Activated CD4-positive, alpha-beta T cell treated with anti-CD3 and anti-CD28 coated beads, Interleukin-2, amount 50 U/mL, for 48 hours (primary cell): ENCODE data around the gene KEL.

Experiments used
- DNase-seq, 2 experiments: peaks; one replicate each; pipeline ENCODE4 v3.0.0-alpha.2; 2020

Gene KEL

DNA sequence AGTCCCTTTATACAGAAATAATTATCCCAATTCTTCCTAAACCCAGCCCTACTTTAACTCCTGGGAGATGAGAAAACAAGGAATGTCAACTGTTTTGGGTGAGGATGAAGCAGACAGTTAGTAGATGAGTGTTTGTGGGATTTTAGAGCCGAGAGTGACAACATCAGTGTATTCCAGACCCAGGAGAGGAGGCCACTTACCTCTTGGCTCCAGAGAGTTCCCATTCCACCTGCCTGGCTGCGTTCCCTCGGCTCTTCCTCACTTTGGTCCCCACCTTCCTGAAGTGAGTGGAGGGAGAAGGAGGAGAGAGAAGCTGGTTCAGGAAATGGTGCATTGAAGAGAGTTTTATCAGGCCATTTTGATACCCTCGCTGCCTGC is 579 bp downstream of the KEL start:
- no peak for DNase-seq

GRCh38 chr7:142960955-142961512 is 1.1 kb downstream of the KEL start:
- DNase-seq: no peak

DNA sequence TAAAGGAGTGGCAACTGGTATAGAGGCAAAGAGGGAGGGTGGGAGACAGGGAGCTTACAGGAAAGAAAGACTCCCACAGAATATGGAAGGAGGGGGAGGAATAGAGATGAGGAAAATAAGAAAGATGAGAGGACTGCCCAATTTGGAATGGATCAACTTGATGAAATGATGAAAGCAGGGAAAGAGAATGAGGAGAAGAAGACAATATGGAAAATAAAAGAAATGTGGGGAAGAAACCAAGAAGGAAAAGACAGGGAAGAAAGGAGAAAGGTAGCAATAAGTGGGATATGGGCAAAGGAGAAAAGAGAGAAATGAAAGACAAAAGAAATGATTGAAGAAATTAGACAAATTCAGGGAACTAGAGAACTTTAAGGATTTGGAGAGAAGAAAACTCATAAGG is 3.0 kb downstream of the KEL start:
- no peak for DNase-seq

GRCh38 chr7:142957723-142958122 is 4.4 kb downstream of the KEL start:
- no peak for DNase-seq

DNA sequence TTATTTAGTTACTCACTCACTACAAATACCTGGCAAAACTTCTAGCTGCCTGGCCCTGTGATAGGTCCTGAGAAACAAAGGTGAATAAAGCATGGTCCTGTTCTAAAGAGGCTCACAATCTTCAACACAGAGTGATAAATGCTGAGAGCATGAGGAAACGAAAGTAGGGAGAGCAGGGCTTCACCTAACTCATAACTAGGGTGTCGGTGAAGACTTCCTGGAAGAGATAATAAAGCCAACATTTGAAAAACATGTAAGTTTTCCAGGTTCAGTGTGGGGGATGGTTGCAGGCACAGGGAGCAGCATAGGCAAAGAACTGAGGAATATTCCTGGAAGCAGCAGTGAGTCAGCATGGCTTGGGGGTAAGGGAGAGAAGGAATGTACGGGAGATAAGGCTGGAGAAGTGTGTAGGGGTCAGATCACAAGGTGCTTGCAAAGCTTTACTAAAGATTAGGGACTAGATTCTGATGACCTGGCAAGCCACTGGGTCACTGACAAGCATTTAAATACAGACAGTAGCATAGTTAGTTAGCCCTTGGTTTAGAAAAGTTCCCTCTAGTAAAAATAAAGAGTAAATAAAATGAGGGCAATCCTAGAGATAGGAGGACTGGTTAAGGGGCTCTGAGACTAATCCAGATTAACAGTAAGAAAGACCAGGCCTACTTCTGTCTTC is 5.1 kb downstream of the KEL start:
- no peak for DNase-seq

DNA sequence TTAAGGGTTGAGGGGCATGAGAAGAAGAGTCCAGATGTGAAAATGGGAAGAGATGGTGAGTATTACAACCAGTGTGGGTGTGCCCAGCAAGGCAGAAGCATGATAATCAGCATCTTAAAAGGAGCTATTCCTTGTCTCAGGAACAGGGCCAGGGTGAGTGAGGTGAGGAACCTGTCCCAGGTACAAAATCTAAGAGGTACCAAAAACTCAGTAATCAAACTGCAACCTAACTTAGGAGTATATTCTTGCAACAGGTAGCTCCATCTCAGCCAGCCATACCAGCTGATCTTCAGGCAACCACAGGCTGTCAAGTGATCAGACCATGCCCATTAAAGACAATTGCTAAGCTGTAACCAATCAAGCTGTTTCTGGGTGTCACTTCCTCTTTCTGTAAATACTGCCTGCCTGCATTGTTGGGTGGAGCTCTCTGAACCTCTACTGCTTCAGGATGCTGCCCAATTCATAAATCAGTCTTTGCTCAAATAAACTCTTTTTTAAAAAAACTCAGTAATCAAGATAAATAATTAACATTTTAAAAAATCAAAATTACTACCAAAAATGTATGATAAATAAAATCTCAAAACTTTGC is 7.4 kb downstream of the KEL start:
- no peak for DNase-seq

DNA sequence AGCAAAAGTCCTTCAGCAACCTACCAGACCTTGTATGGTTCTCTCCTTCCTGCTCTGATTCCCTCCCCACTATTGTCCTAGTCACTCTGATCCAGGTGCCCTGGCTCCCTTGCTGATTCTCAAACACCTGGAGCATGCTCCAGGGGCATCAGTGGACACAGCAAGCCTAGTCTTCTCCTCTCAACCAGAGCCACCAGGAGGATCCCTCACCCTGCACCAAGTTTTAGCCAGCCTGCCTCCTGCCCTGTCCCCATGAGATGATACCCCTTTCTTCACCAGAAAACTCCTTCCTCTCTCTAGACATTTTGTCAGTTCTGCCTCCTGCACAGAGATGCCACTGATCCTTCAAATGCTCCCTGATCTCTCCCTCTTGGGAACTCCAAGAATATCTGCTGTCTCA is 11.9 kb downstream of the KEL start:
- DNase-seq: no peak

DNA sequence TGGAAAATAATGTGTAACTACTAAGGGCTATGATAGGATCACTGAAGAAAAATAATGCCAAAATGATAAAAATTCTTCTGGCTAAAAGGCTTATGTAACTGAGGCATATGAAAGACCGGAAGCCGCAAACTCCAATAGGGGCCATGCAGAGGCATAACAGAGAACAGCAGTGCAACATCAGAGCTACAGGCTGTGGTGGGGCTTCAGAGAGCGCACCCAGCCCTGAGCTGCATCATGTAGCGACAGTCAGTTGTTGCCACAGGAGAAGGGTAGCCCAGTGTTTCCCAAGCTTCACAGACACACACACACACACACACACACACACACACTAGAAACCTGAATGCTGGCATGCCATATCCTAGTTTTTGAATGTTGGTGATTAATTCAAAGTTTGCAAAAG is 13.6 kb downstream of the KEL start:
- no peak for DNase-seq

DNA sequence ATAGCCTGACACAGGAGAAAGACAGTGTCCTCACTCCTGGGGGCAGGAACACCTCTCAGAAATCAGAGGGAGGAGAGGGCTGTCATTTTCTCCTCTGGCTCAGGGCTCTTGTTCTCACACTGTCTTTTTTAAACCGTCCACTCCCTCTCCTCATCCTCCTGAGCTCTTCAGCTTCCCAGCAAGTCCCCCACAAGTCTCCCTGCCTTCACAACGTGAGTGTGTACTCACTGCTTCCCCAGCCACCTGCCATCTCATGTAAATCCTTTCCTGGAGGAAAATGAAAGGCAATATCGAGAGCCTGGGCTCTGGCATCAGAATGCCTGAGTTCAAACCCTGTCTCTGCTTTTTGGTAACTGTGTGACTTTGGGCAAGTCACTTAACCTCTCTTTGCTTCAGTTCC is 17.2 kb downstream of the KEL start:
- no peak for DNase-seq

- DNase-seq: no peak
These were observed 18.4 kb downstream of the KEL start for GRCh38 chr7:142943706-142944268.

DNA sequence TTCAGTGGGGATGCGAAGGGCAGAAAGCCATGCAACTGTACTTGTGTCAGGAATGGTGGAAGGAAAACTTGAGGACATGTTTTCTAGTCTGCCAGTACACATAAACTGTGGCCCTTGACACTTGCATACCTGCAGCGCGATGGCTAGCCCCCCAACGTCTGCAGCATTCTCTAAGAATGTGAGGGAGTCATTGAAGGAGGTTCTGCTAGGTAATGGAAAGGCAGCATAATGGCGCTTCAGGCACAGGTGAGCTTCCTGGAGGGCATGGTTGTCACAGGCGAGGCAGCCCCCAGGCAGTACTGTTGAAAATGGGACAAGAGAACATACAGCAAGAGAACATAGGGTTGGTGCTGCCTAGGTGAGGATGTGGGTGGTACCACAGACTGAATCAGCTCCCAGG is 19.4 kb downstream of the KEL start:
- DNase-seq: no peak

- DNase-seq: no peak
These were observed 20.6 kb downstream of the KEL start for GRCh38 chr7:142941541-142941940.

DNA sequence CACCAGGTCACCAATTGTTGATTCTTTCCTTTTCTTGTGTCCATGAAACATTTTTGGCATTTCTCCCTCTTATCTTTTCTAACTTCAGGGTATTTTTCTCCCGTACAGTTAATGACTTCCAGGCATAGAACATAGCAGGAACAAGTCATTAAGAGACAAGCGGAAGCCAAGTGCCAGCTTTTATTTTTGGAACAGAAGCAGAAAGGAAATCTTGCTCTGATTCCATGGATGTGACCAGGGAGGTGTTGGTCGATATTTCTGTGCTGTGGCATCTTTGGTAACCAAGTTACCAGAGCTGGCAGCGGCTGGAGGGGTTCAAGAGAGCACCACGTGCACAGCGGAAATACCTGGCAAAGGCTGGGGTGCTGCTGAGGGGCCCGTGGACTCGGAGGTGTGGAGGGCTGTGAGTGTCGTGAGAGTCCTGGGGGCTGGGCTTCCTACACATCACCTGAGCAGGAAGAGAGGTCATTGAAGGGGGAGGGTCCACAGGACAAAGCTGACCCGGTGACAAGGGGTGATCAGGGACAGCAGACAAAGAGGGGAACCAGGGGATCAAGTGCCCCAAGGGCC is 21.1 kb downstream of the KEL start:
- no peak for DNase-seq

DNA sequence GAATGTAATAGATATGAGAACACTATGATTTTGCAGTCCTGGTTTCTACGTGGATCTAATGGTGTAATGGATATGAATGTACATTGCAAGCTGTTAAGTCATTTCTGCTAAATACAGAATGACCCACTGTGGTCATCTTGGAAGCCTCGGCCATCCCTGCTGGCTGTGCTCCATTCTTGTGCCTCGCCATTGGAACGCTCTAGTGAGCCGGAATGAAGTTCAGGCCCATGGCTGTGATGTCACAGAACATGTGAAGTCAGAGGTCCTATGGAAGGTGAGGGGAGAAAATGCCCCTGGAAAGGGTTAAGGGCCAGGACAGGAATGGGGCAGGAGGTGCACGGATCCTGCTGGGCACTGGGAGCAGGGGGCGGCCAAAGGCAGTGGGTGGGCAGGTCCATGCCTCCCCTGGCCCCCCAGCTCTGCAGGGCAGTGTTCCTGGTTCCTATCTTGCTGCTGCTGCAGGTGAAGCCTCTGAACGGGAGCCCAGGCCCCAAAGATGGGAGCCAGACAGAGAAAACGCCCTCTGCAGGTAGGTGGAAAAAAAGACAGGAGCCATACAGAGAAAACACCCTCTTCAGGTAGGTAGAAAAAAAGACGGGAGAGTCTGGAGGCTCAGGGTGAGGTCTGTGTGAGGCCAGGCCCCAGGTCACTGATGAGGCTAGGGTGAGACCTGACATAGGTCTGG is 22.8 kb downstream of the KEL start, which contains the start of gene LLCFC1:
Gene LLCFC1 (plus strand): TSS at position 259 of the 685 bp plus-strand sequence. CDS start 138 bp downstream, at position 397.
- peak; percentile 3 to 9 for DNase-seq

GRCh38 chr7:142938611-142939010 is 23.6 kb downstream of the KEL start:
- DNase-seq: no peak

DNA sequence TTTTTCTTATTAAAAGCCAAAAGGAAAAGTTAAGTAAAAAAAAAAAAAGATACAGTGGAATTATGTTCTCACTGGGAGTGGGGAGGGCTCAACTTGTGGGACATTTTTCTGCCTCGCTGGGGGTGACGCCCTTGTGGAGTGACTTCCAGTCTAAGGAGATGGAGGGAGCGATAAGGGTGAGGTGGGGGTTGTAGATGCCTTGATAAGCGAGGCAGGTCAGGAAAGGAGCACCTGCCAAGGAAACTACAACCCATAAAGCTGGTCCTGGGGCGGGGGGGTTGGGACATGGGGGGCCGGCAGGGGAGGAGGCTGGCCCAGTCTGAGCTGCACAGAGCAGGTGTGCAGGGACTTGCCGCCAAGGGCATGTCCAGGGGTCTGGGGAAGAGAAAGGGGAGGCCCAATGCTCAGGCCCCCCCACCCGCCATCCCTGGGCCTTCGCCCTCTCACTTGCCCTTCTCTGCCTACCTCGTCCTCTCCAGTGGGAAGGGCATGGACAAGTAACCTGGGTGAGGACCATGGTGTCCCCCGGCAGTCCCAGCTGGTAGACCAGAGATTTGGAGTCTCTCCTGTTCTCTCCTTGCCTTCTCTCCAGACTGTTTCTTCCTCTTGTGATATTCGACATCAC is 26.1 kb downstream of the KEL start:
- no peak for DNase-seq

DNA sequence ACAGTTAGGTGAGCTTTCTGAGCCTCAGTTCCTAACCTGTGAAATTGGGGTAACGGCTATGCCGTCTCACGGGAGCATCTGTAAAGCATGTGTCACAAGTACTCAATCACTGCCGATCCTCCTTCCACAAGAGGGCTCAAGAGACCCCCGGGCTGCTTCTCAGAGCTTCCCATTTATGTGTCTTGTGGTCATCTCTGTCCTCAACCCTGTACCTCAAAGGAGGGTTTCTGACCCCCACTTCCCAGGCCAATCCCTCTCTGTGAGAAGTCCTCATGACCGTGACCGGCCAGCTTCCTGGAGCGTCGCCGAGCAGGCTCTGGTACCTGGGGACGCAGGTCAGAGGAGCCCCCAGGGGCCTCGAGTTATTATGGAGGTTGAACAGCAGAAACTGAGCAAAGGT is 28.1 kb downstream of the KEL start:
- DNase-seq: no peak

- DNase-seq: no peak
These were observed 28.5 kb downstream of the KEL start, which contains the start of gene TRPV5 for GRCh38 chr7:142933624-142934023. Gene TRPV5 (minus strand): TSS chr7:142933746. CDS start chr7:142933459, 287 bp downstream.

GRCh38 chr7:142933092-142933475 is 29.1 kb downstream of the KEL start:
- DNase-seq: no peak

DNA sequence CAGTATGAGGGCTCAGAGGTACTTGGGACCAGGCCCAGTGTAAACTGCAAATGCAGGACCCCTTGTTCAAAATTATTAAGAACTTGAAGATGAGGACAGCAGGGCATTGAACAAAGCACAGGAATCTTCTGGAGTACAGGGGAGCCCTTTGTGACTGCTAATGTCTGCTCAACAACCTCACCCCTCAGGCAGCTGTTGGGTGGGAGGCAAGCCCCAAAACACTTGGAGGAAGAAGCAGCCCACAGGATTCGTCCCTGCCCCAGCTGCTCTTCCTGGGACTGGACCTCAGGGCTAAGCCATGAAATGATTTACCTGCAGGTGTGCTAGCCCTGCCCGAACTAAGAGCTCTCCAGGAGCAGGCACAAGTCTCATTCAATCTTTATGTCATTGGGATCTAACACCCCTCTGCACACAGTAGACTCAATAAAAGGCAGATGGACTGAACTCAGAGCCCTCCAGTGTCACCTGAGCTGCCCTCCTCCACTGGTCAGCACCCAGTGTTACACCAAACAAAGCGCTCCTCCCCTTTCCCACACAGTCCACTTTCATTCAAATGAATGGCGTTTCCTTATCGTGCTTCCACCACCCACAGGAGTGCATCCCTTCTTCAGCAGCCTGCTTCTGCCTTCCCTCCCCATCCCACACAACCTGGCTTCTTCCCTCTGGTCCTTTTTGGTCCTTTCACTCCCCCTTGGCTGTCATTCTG is 29.6 kb downstream of the KEL start:
- no peak for DNase-seq

DNA sequence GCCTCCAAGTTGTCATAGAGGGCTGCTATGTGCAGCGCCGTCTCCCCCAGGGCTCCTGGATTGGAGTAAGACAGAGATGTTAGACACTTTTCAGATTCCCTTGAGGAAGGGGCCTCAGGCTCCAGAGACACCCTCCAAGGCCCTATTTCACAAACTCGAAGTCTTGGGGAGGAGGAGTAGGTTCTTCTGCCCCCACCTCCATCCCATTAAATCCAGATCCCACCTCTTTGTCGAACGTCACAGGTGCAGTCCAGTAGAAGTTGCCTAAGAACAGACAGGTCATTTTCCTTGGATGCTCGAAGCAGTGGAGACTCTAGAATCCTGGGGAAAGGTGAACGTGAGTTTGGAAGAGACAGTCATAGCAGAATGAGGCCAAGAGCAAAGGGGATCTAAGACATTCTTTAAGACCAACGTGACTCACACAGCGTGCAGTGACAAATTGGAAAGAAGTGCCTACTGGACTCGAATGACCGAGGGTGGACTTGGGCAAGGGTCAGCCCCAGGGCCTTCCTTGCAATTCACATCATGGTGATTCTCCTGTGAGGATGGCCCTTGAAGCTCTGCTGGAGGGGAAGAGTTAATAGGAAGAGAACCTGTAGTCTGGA is 31.9 kb downstream of the KEL start:
- DNase-seq: no peak

DNA sequence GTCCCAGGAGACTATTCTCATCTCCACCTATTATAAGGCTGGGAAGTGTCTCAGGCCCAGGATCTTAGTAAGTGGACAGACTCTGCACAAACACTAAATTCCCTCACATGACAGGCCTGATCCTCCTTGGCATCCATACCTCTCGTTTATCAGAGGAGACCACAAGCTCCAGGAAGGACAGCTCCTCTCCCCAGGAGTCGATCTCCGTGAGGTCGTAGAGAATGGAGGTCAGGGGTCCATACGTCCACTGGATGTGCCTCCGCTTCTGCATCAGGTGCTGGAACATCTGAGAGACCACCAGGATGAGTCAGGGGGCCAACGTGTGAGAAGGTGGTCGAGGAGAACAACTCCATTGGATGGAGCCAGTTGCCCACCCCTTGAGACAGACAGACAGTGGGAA is 34.2 kb downstream of the KEL start:
- DNase-seq: no peak
